NCI-H82 (cell line): Measurements from ENCODE around the gene PDZD7.
"Not testable (repeated sequence)": the region's sequence is repeated elsewhere in the genome, so short reads cannot be mapped to it uniquely, and the experiment has no call there.

ENCODE experiments used
- DNase-seq: peaks from one replicate; lab custom pipeline; 2025; lab: John Stamatoyannopoulos, UW

Gene PDZD7

GRCh38 chr10:101040851-101041250 lies 9.9 kb upstream of the PDZD7 start:
- DNase-seq, result no peak

DNA sequence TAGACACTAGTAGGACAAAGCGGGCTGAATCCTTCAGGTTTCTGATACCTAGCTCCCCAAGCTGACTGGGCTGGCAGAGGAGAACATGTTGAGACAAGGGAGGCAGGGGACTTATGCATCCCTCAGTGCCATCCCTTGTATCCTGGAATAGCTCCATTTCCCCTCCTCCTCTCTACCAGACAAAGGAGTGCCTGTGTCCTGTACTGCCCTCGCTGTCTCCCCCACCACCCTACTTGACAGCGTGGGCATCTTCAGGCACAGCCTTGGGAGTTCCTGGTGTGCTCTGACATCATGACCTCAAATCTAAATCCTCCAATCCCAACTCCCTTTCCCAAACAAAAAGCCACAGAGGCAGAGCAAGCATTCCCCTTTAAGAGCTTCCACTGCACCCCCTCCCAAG lies 9.1 kb upstream of the PDZD7 start:
- no peak for DNase-seq

DNA sequence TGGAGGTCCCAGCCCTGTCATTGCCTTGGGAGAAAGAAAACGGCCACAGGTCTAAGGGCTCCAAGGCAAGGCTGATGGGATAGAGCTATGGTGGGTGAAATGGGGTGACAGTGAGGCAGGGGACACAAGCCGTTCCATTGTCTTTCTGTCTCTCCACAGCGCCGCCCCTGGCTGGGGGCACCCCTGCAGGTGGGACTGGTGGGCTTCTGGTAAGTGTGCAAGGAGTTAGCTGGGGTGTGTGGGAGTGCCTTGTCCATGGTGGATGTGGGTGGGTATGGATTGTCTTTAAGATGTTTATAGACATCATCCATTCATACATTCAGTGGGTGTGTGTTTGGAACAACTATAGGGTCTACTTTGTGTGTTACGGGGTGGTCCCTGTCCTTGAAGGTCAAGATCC lies 7.6 kb upstream of the PDZD7 start:
- DNase-seq, result no peak

- no peak for DNase-seq
These were observed 5.8 kb upstream of the PDZD7 start for GRCh38 chr10:101036726-101037125.

- DNase-seq, result no peak
These were observed 5.2 kb upstream of the PDZD7 start for GRCh38 chr10:101035916-101036702.

- DNase-seq, result no peak
These were observed 4.4 kb upstream of the PDZD7 start for GRCh38 chr10:101035314-101035713.

GRCh38 chr10:101034404-101034803 lies 3.5 kb upstream of the PDZD7 start:
- not testable (repeated sequence) for DNase-seq

DNA sequence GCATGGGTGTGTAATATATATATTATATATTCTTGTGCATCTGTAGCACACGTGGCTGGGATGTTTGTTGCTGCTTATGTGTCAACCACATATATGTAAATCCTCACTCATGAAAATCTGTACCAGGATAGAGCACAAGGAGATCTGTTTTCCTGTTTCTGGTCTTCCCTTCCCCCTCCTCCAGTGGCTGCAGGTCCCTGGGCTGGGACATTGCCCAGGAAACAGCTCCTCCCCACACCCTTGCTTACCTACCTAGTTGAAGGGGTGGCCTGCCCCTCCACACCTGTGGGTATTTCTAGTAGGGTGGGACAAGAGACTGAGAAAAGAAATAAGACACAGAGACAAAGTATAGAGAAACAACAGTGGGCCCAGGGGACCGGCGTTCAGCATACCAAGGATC lies 2.3 kb upstream of the PDZD7 start:
- no peak for DNase-seq

DNA sequence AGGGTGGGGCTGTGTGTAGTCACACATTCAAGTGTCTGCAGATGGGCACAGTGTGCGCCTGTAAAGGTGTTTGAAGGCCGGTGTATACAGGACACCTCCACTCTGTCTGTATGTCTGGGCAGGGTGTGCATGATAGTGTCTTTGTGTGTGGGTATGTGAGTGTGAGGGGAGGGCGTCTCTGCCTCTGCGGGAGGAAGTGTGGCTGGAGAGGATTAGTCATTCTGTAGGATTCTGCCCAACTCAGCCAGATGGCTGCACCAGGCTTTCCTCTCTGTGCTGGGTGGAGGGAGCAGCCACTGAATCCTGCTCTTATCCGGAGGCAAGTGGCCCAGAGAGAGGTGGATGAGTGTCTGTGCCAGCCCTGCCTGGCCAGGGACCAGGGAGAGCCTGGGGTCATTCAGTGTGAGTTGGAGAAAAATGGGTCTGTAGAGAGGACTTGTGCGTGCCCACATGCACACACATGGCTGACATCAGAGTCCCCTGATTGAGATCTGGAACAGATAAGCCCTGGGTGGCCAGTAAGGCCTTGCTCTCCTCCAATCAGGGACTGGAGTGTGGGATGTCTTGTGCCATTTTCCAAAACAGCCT lies 1.8 kb upstream of the PDZD7 start:
- DNase-seq, result peak; percentile 91

DNA sequence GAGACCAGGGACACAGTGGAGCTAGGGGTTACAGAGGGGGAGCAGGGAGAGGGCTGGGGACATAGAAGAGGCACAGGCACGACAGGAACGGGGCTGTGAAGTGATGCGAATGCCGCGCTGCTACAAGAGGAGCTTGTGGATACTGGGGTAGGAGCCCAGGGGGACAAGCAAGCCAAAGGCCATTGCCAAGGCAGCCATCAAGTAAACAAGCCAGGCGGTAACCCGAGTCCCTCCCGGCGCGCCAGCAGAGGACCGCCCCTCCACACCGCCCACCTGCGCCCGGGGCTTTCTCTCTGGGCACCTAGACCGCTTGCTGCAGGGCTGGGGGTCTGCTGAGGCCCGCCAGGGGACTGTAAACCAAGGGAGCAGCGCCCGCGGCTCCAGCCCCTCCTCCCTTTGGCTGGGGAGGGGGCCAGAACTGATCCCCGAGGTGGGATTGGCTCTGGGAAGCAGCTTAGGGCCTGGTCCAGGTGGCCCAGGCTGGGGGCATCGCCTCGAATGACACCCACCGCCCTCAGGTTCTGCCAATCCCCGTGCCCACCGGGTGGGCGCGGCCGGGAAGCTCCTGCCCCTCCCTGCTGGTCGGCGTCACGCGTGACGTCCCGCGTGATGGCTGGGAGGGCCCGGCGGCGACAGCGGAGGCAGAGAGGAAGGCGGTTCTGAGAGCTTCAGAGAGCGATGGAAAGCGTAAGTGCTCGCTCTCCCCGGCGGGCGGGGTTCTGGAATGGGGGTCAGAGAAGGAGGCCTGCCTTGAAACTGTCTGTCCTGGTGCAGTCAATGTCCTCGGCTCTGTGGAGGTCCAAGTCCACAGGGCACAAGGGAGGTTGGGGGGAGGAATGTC lies 1.1 kb upstream of the PDZD7 start:
- DNase-seq, result peak; percentile 87

DNA sequence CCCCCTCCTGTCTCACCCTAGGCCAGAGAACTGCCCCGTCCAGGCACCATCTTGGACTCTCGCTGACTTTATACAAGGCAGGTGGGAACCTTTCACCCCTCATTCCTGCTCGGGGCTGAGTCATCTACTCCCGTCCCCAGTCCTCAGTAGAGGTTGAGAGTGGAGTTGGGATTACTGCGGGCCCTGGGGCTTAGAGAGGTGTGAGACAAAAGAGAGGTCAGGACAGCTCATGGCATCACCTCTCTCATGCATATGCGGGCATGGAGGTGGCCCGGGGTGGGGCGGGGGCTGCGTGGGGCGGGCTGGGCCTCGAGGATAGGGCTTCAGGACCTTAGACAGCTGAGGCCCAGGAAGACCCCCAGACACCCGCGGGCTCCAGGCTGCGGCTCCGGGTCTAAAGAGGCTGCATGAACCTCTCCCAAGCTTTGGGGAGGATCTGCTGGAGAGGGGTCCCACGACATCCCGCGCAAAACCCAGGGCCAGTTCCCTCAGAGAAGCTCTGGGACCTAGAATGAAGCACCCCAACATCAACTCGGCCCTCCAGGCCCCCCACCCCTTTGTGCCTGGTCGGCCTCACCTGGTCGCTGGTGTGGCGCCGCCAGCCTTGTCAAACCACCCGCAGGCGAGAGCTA lies 317 bp downstream of the PDZD7 start:
- peak; percentile 26 for DNase-seq

DNA sequence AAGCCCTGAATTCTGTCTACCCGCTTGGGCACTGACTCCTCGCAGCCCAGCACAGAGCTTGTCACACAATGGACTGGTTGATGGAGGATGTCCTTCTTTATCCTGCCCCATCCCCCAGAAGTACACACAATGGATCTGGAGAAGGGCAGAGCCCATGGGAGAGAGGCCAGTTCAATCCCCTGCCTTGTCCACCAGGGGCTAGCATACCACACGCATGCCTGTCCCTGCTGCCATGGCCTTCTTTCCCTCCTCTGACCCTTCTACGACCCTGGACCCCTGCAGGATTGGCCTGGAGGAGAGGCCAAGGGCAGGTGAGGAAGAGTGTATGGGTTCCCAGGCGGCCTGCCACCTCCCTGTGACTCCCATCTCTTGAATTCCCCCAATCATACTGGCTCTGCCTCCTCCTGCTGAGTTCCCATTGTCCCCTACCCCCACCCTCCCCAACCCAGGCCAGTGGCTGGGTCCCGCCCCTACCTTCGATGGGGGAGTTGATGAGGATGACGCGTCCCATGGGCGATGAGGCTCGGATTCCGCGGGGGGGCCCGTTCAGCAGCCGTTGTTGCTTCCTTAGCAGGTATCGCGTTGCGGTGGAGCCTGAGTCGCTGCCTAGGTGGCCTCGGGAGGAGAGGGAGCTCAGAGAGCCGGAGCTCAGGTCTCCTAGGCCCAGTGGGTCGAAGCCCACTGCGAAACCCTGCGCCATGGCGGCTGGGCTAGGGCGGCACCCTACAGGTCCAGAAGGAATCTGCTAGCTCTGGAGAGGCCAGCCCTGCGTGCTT lies 1.2 kb downstream of the PDZD7 start:
- DNase-seq, result peak; percentile 32

- peak; percentile 30 for DNase-seq
These were observed 2.2 kb downstream of the PDZD7 start for GRCh38 chr10:101028446-101029337.

DNA sequence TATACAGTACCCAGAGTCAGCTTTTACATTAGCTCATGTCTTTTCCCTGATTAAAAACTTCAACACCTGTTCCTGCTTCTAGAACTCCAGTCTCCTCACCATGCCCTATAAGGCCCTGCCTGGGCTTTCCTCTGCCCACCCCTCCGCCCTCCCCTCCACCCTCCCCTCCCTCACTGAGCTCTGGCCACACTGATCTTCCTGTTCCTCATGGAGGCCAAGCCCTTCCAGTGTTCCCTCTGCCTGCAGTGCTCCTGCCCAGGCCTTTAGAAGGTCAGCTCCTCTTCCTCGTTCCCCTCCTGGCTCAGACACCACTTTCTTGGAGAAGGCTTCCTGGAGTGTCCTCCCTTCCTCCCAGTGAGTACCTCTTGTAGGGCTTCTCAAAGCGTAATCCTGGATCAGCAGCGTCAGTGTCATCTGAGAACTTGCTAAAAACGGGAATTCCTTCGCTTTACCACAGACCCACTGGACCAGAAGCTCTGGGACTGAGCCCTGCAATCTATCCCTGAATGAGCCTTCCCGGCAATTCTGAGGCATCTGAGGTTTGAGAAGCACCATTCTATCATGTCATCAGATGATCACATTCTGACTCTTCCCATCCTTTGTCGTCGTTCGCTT lies 3.7 kb downstream of the PDZD7 start:
- DNase-seq, result peak; percentile 61

DNA sequence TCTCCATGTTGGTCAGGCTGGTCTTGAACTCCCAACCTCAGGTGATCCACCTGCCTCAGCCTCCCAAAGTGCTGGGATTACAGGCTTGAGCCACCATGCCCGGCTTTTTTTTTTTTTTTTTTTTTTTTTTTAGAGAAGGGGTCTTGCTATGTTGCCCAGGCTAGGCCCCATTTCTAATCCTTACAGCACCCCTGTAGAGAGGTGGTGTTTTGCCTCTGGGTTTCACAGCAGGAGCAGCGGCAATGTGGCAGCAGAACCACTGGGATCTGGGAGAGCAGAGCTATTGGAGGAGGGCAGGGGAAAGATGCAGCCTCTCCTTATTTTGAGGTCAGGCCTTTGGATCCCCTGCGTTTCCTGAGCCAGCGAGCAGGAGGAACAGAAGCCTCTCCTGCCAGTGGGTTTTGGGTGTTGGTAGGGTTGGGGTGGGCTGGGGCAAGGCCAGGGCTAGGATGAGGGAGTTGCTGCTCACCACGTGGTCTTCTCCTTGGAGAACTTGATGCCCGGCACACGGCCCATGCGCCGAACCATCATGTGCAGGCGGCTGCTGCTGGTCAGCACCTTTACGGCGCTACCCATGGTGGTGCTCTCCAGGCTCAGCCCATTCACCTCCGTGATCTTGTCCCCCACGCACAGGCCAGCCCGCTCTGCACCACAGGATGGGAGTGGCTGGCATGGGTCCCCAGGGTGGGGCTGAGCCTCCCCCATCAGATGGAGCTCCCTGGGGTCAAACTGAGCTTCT lies 7.8 kb downstream of the PDZD7 start:
- no peak for DNase-seq

DNA sequence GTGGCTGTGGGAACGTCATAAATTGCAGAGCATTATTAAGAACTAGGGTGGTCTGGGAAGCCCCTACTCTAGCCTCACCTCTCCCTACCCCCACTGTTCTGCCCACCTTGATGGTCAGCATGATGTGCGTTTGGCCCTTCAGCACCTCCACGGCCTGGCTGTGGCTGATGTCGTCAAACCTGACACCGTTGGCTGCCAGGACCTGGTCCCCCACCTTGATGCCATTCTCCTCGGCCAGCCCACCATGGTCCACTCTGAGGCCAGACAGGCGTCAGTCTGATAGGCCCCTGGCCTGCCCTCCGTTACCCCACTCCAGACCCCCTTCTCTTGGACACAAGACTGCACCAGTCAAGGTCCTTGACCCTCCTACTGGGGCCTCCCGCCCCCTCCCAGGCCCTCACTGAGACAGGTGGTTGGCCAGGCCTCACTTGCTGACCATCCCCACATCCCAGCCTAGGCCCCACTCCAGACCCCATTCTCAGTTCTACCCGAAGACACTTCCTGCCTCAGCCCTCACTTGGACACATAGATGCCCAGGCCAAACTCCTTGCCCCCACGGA lies 9.2 kb downstream of the PDZD7 start:
- DNase-seq, result no peak

GRCh38 chr10:101021239-101021638 lies 9.7 kb downstream of the PDZD7 start:
- no peak for DNase-seq

GRCh38 chr10:101020427-101021075 lies 10.4 kb downstream of the PDZD7 start:
- no peak for DNase-seq

DNA sequence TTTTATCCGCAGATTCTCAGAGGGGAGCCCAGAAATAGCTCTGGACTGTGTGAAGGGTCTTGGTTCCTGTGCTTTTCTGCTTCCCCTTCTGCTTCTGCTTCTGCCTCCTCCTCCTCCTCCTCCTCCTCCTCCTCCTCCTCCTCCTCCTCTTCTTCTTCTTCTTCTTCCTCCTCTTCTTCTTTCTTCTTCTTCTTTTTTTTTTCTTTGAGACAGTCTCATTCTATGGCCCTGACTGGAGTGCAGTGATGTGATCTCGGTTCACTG lies 11.6 kb downstream of the PDZD7 start:
- DNase-seq, result no peak
